Muscle of arm (tissue), 12 donors: Measurements from ENCODE around the gene ZBTB16. TPM values are rescaled to one million over a fixed set of nuclear protein-coding genes. Genes with fewer than 3 reads are reported as not detected.

ENCODE experiments used
- DNase-seq: peaks from one replicate; pipeline ENCODE4 v3.0.0-alpha.2; 2013
- polyA plus RNA-seq, 12 donors: library from polyadenylated mRNA; unstranded; fragments of 120-200 nt; gene quantifications; one replicate each; pipeline ENCODE4 v1.2.1, GENCODE V29; 2013; ENCODE audit not compliant: insufficient read length in 12 of 12

ZBTB16 gene
- polyA plus RNA-seq, 12 donors, result 2.6 to 12.5 (median 6.8) TPM; not detected in 1

GRCh38 chr11:114128399-114128798 lies 68.9 kb downstream of the ZBTB16 start:
- no peak for DNase-seq

GRCh38 chr11:114129142-114129541 lies 69.6 kb downstream of the ZBTB16 start:
- DNase-seq, result no peak

- no peak for DNase-seq
Observed at GRCh38 chr11:114129699-114130098, 70.2 kb downstream of the ZBTB16 start.

DNA sequence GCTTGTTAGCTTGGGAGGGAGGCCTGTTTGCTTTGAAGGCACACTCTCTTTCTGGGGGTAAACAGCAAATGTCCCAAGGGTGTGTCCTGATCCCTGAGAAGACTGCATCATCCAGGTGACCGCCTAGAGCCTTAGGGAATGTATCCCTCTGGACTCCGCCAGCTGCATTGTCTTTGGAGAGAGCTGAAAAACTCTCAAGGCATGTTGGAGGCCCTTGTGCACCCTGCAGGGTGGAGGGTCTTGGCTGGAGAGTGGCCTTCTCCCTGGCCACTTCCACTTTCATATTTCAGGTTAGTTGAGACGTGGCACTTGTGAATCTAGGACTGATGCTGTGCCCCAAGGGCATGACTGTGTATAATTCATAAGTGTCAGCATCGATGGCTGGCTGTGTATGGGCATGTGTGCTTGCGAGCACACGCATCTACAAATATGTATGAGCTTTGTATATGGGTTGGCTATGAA lies 70.6 kb downstream of the ZBTB16 start:
- no peak for DNase-seq

- no peak for DNase-seq
Observed at GRCh38 chr11:114130629-114131277, 71.2 kb downstream of the ZBTB16 start.

- DNase-seq, result no peak
Observed at GRCh38 chr11:114131461-114131864, 72.0 kb downstream of the ZBTB16 start.

DNA sequence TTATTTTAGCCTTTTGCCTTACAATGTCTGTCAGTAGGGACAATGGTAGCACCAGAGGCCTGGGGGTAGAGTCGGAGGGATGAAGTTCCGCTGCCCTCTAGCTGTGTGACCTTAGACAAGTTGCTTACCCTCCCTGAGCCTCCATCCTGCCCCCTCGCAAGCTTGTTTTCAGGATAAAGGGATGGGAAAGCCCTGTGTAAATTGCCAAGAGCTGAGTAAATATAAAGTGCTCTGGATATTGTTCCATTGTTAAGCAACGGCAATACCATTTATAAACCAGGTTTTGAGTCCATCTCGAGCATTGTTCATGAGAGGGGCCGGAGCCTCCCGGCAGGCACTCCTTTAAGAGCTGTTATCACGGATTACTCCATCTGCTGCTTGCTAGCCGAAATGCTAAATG lies 72.9 kb downstream of the ZBTB16 start:
- DNase-seq, result no peak

GRCh38 chr11:114132944-114133394 lies 73.5 kb downstream of the ZBTB16 start:
- DNase-seq, result no peak

DNA sequence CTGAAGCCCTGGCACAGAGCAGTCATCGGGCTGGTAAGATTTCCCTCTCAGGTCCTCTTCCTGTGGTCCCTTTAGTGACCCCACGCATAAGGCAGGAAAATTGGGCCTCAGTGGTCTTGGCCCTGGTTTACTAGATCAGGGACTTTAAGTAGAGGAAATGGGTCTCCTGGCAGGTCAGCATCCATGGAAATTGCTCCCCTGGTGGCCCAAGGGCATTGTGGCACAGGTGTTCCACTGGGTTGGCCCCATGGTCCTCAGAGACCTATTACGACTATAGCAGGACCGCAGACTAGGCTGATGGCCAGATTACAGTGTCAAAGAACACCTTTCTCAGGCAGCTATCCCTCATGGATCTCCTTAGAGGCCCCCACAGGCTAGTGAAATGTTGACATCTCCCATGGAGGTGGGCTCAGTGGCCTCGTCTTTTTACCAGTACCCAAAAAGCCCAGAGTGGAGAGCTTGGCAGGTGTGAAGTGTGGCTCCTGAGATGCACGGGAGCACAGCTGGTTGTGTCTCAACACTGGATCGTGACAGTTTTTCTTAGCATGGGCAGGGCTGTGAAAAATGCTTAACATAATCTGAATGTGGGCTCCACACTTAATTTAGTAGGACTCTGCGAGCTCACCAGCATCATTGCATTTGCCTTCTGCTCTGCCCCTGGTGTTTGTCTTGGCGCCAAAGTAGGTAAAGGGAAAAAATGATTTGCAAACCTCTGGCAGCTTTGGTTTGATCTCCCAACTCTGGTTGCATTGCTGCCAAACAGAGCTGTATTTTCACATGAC lies 74.2 kb downstream of the ZBTB16 start:
- no peak for DNase-seq

DNA sequence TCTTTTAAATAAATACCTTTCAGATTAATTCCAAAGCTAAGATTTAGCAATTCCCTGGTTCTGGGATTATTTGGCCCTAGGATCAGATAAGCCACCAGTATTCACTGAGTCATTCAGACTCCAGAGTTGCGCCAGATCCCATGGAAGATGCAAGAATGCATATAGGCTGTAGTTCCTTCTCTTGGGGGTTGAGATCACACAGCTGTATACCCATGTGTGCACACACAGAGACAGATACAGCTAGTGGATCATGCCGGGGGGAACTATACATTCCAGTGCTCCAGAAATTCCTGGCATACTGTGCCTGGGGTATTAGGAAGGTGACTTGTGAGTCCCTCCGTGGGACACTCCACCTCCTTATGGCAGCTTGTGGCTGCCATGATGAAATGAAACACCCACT lies 75.4 kb downstream of the ZBTB16 start:
- DNase-seq, result no peak

DNA sequence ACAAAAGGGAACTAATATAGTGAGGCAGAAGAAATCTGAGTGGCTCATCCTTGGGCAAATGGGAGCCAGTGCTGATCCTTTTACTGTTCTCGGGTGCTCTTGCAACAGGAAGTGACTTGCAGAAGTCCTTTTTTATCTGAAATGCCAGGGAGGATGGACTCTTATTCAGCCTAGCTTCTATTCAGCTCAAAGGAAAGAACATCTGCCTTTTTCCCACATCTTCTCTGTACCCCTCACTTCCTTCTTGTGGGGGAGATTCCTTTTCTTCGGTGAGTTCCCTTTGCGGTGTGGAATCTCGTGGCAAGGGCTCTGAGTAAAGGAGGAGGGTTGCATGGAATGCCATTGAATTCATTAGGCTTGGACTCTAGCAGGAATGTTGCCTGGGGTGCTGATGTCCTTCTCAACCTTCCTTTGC lies 76.2 kb downstream of the ZBTB16 start:
- no peak for DNase-seq

DNA sequence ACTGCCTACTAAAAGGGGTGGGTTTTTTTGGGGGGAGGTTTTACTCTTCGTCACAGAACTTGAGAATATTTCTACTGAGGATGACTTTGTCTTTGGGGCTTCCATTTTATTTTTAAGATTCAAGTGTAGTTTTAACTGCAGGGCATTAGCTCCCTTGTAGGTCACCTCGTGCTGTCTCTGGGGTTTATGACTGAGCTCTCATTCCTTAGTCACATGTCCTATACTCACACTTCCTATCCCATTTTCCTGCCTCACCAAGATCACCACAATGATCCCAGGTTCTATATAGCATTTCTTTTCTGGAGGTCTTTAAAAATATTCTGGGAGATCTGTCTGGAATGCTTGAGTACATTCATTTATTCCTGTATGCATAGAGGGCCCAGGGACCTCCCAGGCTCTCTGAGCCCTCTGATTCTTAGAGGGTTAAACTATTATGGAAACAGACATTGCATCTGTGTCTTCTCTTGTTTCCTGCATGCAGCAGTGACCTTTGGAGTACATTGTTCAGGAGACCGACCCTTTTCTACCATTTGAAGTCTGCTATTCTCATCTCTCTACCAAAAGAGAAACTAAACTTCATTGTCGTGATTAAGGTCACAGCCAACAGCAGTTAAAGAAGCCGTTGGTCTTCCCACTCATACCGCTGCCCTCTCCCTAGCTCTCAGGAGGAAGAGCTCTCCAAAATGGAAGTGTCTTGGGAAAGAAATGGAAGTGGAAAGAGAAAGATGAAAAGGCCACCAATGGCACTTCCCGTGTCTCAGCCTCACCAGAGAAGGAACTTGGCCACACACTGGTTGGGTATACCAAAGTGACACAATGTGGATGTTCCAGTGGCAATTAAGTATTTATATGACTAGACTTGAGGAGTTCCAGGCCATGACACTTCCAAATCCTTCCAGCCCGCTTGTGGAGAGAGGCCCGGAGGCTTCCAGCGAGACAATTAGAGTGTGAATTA lies 77.5 kb downstream of the ZBTB16 start:
- DNase-seq, result no peak

- DNase-seq, result no peak
Observed at GRCh38 chr11:114137838-114138237, 78.3 kb downstream of the ZBTB16 start.

GRCh38 chr11:114138411-114138810 lies 78.9 kb downstream of the ZBTB16 start:
- no peak for DNase-seq

DNA sequence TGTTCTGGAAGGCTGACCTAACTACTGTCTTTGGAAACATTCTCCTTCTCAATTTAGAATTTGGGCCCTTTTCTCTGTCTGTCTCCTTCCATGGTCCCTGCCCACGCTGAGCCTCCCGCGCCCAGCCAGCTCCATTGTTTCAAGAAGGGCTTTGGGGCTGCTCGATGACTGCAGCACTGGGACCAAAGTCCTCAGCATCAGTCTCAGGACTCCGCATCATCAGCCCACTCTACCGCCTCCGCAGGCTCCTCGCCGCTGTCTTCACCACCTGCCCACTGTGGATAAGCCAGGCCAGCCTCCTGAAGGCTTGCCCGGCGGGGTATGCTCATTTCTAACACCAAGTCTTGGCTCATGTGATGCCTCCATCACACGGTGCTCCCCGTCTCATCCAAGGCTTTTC lies 81.3 kb downstream of the ZBTB16 start:
- no peak for DNase-seq

DNA sequence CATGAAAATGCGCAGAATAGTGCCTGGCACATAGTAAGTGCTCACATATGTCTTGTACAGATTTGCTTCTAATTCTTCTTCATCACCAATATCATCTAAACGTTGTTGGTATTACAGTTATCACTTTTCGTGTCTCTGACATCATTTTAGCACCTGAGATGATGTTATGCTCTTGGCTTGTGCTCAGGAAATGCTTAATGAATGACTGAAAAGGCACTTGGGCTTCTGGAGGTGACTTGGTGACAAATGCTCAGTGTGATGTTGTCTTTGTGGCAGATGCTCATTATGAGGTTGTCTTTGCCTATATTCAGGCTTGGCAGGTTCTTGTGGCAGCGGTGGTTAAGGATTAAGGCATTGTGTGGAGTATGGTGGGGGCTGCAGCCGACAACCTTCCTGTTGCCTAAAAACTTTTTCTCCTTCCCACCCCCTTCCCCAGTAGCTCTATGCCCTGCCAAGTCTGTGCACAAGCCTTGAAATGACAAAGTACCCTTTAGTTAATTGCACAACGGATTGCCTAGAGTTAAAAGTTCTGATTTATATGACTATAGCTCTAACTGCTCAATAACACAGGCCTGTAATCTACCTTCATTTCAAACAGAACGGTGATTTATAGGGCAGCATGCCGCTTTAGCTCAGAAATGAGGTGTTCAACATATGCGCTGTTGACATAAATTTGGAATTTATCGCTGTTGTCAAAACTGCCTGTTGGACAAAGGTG lies 82.5 kb downstream of the ZBTB16 start:
- DNase-seq, result no peak

DNA sequence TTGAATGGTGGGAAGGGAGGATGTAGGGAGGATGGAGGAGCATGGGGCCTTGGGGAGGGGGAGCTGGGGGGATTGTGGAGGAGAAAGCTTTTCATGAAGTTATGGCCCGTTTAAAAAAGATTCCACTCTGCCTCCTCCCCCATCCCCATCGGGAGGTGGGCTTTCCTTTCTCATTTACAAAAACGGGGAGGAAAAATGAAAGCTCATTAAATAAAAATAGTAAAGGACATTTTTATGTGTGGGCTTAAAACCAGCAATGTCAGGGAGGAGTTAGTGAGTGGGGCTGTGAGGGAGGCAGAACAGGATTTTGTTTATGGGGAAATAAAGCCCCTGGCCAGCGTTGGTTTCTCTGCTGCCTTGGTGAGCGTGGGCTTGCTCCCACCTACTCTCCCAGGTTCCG lies 83.2 kb downstream of the ZBTB16 start:
- DNase-seq, result no peak

DNA sequence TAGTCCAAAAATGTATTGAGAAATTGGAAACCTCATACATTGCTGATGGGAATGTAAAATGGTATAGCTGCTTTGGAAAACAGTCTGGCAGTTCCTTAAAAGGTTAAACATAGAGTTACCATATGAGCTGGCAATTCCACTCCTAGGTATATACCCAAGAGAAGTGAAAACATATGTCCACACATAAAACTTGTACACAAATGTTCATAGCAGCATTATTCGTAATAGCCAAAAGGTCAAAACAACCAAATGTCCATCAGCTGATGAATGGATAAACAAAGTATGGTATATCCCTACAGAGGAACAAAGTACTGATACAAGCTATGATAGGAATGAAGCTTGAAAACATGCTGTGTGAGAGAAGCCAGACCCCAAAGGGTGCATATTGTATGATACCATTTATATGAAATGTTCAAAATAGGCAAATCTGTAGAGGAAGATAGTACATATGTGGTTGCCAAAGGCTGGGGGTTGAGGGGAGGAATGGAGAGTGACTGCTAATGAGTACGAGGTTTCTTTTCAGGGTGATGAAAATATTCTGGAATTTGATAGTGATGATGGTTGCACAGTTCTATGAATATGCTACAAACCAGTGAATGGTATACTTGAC lies 85.8 kb downstream of the ZBTB16 start:
- DNase-seq, result no peak

DNA sequence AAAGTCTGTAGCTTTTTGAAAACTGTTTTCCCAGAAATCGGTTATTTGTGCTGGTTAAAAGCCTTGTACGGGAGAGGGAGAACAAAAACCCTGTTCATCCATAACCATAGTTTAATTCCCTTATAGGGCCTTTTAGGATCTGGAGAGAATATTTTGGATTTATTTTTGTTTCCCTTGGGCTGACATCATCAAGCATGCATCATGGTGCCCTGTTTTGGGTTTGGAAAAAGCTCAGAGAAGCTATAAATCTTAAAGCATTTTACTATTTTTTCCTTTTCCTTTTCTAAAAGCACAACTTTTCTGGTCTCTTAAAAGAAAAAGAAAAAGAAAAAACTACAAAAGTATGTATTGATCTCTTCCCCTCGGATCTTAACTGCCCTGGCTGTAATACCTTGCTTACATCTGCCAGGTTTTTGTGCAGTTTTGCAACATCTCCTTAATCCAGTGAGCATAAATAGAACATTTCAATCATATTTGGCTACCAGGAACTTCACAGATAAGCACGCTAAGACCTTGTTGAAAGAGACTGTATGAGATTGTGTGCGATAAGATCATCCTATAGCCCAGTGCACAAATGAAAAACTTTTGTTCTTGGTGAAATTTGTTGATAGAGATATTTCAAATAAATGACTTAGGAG lies 88.0 kb downstream of the ZBTB16 start:
- DNase-seq, result no peak

- no peak for DNase-seq
Observed at GRCh38 chr11:114148013-114148382, 88.5 kb downstream of the ZBTB16 start.
